Fibroblast of lung (primary cell): ENCODE data around the gene GABRD.

Experiments used
- EZH2 ChIP-seq: IDR thresholded peaks from 2 replicates; pipeline ENCODE4 v1.5.1; 2012; ENCODE audit warnings: low read length, control low read depth, mild to moderate bottlenecking; ENCODE audit errors: missing control alignments
- TF ChIP-seq, protein P1 (sequence below), 2 donors: IDR thresholded peaks in 1 of 2; conservative IDR thresholded peaks in 1 of 2; 1 replicate in 1 of 2; 2 replicates in 1 of 2; pipeline ENCODE4 v1.5.1; 2011 to 2012; ENCODE audit warnings: low read length in 2 of 2, control low read depth in 1 of 2, inconsistent platforms in 1 of 2, low read depth in 1 of 2, mild to moderate bottlenecking in 1 of 2

DNA sequence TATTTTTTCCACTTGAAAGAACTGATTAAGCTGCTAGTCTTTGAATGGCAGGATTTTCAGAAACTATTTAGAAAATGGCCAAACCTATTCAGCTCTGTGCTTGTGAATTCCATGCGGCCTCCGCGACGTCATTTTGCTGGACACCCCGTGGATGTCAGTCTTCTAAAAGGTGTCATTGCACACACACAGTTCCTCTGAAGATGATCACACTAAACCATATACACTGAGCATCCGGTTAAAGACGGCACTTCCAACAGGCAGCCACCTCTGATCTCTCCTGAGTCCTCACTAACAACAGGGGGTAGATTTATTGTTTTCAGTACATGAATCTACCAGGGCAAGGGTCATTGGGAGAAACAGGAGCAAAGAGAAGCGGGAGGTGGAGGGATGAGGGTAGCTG lies 24.6 kb upstream of the GABRD start:
- TF ChIP-seq, protein P1, sequence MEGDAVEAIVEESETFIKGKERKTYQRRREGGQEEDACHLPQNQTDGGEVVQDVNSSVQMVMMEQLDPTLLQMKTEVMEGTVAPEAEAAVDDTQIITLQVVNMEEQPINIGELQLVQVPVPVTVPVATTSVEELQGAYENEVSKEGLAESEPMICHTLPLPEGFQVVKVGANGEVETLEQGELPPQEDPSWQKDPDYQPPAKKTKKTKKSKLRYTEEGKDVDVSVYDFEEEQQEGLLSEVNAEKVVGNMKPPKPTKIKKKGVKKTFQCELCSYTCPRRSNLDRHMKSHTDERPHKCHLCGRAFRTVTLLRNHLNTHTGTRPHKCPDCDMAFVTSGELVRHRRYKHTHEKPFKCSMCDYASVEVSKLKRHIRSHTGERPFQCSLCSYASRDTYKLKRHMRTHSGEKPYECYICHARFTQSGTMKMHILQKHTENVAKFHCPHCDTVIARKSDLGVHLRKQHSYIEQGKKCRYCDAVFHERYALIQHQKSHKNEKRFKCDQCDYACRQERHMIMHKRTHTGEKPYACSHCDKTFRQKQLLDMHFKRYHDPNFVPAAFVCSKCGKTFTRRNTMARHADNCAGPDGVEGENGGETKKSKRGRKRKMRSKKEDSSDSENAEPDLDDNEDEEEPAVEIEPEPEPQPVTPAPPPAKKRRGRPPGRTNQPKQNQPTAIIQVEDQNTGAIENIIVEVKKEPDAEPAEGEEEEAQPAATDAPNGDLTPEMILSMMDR (conservative IDR thresholded peaks at IDR 0.05 in 1 of 2, IDR thresholded peaks at IDR 0.05 in 1 of 2; ENCODE audit: low read depth in 1 of 2, low read length in 2 of 2): no peak
- TF ChIP-seq EZH2: no peak
